ENCODE measurements around the gene PDE6A. TPM values are rescaled to one million over a fixed set of nuclear protein-coding genes. Genes with fewer than 3 reads are reported as not detected.
A peak's percentile ranks its signal among the peaks of the same experiment; 100 is the strongest.

PDE6A gene
- total RNA-seq, 1 donor from 2014 or later = 0.25 TPM

GRCh38 chr5:149912226-149912871, 32.2 kb downstream of the PDE6A start:
- intact Hi-C loops (cut with DNase I) = no loop called here
- DNase-seq (ENCODE audit: extremely low spot score in 2 of 2) = no peak
- Histone ChIP-seq H3K4me1 (no peaks in the 10 kb centered on the region), H3K27ac (no peak overlapping the region), H3K36me3 (no peaks in the 10 kb centered on the region), H3K27me3 (no peaks in the 10 kb centered on the region), H3K4me3 (no peak overlapping the region), H3K9me3 (no peaks in the 10 kb centered on the region)
- TF ChIP-seq POLR2A (IDR thresholded peaks at IDR 0.05) (no peak), POLR2AphosphoS5 (IDR thresholded peaks at IDR 0.05; ENCODE audit: insufficient read depth in 1 of 2, low read depth in 1 of 2) (no peak), CTCF (IDR thresholded peaks at IDR 0.05) (no peak)

GRCh38 chr5:149911031-149911430, 33.6 kb downstream of the PDE6A start:
- Histone ChIP-seq H3K9me3 (no peaks in the 10 kb centered on the region), H3K27me3 (no peaks in the 10 kb centered on the region), H3K4me1 (no peaks in the 10 kb centered on the region), H3K27ac (no peak overlapping the region), H3K36me3 (no peaks in the 10 kb centered on the region), H3K4me3 (no peak overlapping the region)
- TF ChIP-seq CTCF (IDR thresholded peaks at IDR 0.05) = no peak
- peak in 1 of 2 donors; percentile 14 for TF ChIP-seq POLR2AphosphoS5 (IDR thresholded peaks at IDR 0.05; ENCODE audit: insufficient read depth in 1 of 2, low read depth in 1 of 2)
- no peak for TF ChIP-seq POLR2A (IDR thresholded peaks at IDR 0.05)
- no peak for DNase-seq (ENCODE audit: extremely low spot score in 2 of 2)
- intact Hi-C loops (cut with DNase I) = no loop called here

GRCh38 chr5:149907828-149908227, 36.8 kb downstream of the PDE6A start:
- no peak overlapping the region for H3K4me3 ChIP-seq
- no peaks in the 10 kb centered on the region for H3K27me3 ChIP-seq
- intact Hi-C loops (cut with DNase I) = no loop called here
- DNase-seq (ENCODE audit: extremely low spot score in 2 of 2) = no peak
- TF ChIP-seq POLR2A (IDR thresholded peaks at IDR 0.05) (no peak), POLR2AphosphoS5 (IDR thresholded peaks at IDR 0.05; ENCODE audit: insufficient read depth in 1 of 2, low read depth in 1 of 2) (no peak)
- no peak overlapping the region for H3K27ac ChIP-seq
- no peaks in the 10 kb centered on the region for H3K4me1 ChIP-seq
- no peaks in the 10 kb centered on the region for H3K9me3 ChIP-seq
- H3K36me3 ChIP-seq = no peaks in the 10 kb centered on the region

GRCh38 chr5:149904977-149905376, 39.6 kb downstream of the PDE6A start:
- no peaks in the 10 kb centered on the region for H3K27me3 ChIP-seq
- no peaks in the 10 kb centered on the region for H3K36me3 ChIP-seq
- H3K9me3 ChIP-seq = no peaks in the 10 kb centered on the region
- H3K4me1 ChIP-seq = no peaks in the 10 kb centered on the region
- H3K27ac ChIP-seq = no peak overlapping the region
- TF ChIP-seq POLR2AphosphoS5 (IDR thresholded peaks at IDR 0.05; ENCODE audit: insufficient read depth in 1 of 2, low read depth in 1 of 2) = no peak
- TF ChIP-seq CTCF (IDR thresholded peaks at IDR 0.05) = no peak
- no peak for TF ChIP-seq POLR2A (IDR thresholded peaks at IDR 0.05)
- no peak for DNase-seq (ENCODE audit: extremely low spot score in 2 of 2)
- H3K4me3 ChIP-seq = no peak overlapping the region
- intact Hi-C loops (cut with DNase I) = no loop called here

GRCh38 chr5:149904293-149904886, 40.2 kb downstream of the PDE6A start:
- intact Hi-C loops (cut with DNase I) = no loop called here
- Histone ChIP-seq H3K4me3 (no peak overlapping the region), H3K36me3 (no peaks in the 10 kb centered on the region), H3K27me3 (no peaks in the 10 kb centered on the region), H3K4me1 (no peaks in the 10 kb centered on the region), H3K9me3 (no peaks in the 10 kb centered on the region), H3K27ac (no peak overlapping the region)
- no peak for TF ChIP-seq POLR2AphosphoS5 (IDR thresholded peaks at IDR 0.05; ENCODE audit: insufficient read depth in 1 of 2, low read depth in 1 of 2)
- TF ChIP-seq POLR2A (IDR thresholded peaks at IDR 0.05) = no peak
- no peak for TF ChIP-seq CTCF (IDR thresholded peaks at IDR 0.05)
- no peak for DNase-seq (ENCODE audit: extremely low spot score in 2 of 2)
